K562 (cell line): ENCODE data around the gene TMEM131. TPM values are rescaled to one million over a fixed set of nuclear protein-coding genes. Genes with fewer than 3 reads are reported as not detected.

Source experiments
- ATAC-seq: fragments of 200-7000 bp; cut with Tn5 transposase; 3 replicates; pipeline ENCODE4 v1.9.1; 2020; ENCODE audit warnings: moderate library complexity
- BruUV-seq: library from RNA; stranded (reverse); fragments of 400-500 nt; replicated peaks from 2 replicates; lab custom pipeline; 2021; lab: Mats Ljungman, UMichigan
- CTCF ChIA-PET: fragments of 300-600 bp; formaldehyde crosslinking; extraction: SDS; loops from one replicate; lab custom pipeline; 2021; ENCODE audit warnings: low intra/inter-chr PET ratio; lab: Yijun Ruan, JAX
- POLR2A ChIA-PET: fragments of 300-600, 350-650 bp; sonication (Branson Sonifier 250); formaldehyde crosslinking; extraction: SDS; loops from one replicate; lab custom pipeline; 2021; ENCODE audit warnings: antibody characterized with exemption, inconsistent platforms; lab: Yijun Ruan, JAX
- DNase-seq, 4 experiments: peaks; one replicate each; pipeline versions ENCODE4 v3.0.0 to v3.0.0-alpha.2; 2011 to 2018; ENCODE audit warnings: low spot score in 3 of 4, mixed read lengths in 3 of 4; ENCODE audit errors: extremely low read depth in 1 of 4
- FAIRE-seq: peaks from 2 replicates; lab custom pipeline; 2011; peaks lifted over from hg19 to GRCh38; lab: Jason Lieb, UNC
- H2AFZ ChIP-seq: 2 replicates; pipeline ENCODE4 v1.6.0; 2011; ENCODE audit warnings: low read depth, low read length, control low read depth, inconsistent platforms
- H3K27ac ChIP-seq: fragments of 200-600 bp; 3 replicates; pipeline ENCODE4 v1.8.0; 2011; ENCODE audit warnings: low read depth, mild to moderate bottlenecking, control low read depth, inconsistent platforms, low read length, moderate library complexity, mixed read lengths; ENCODE audit errors: extremely low read depth
- H3K27me3 ChIP-seq, 2 experiments: fragments of 300-600 bp in 1 of 2; 2 replicates in 1 of 2; 3 replicates in 1 of 2; pipeline versions ENCODE4 v1.6.0 to v1.8.0; 2011; ENCODE audit warnings: inconsistent platforms in 2 of 2, low read length in 2 of 2, mild to moderate bottlenecking in 1 of 2, mixed read lengths in 1 of 2, moderate library complexity in 1 of 2; ENCODE audit not compliant: control insufficient read depth in 2 of 2, insufficient read depth in 2 of 2
- H3K36me3 ChIP-seq: fragments of 300-600 bp; 3 replicates; pipeline ENCODE4 v1.8.0; 2011; ENCODE audit warnings: mild to moderate bottlenecking, low read length, inconsistent platforms; ENCODE audit not compliant: control insufficient read depth, insufficient read depth
- H3K4me1 ChIP-seq, 2 experiments: fragments of 200-600 bp in 1 of 2; replicated peaks in 1 of 2; 2 replicates in 1 of 2; 3 replicates in 1 of 2; pipeline versions ENCODE4 v1.5.1 to v1.8.0; 2011; ENCODE audit warnings: inconsistent platforms in 2 of 2, low read length in 2 of 2, mild to moderate bottlenecking in 1 of 2, mixed read lengths in 1 of 2, moderate library complexity in 1 of 2; ENCODE audit not compliant: control insufficient read depth in 2 of 2, insufficient read depth in 2 of 2
- H3K4me2 ChIP-seq: 2 replicates; pipeline ENCODE4 v1.6.1; 2011; ENCODE audit warnings: low read length, control low read depth, inconsistent platforms, mixed read lengths; ENCODE audit not compliant: insufficient read depth
- H3K4me3 ChIP-seq: fragments of 200-600 bp; sonication (generic), shearing (Covaris generic); 2 replicates; pipeline ENCODE4 v1.5.1; 2016; ENCODE audit warnings: control low read depth, inconsistent platforms
- H3K79me2 ChIP-seq: fragments of 200-600 bp; 3 replicates; pipeline ENCODE4 v1.8.0; 2011; ENCODE audit warnings: low read length, inconsistent platforms; ENCODE audit not compliant: control insufficient read depth, insufficient read depth
- H3K9ac ChIP-seq, 2 experiments: 2 replicates each; pipeline versions ENCODE4 v1.6.0 to v1.6.1; 2011; ENCODE audit warnings: low read depth in 2 of 2, low read length in 2 of 2, control low read depth in 1 of 2, inconsistent platforms in 1 of 2, mild to moderate bottlenecking in 1 of 2, mixed read lengths in 1 of 2; ENCODE audit not compliant: insufficient read depth in 1 of 2
- H3K9me1 ChIP-seq: one replicate; pipeline ENCODE4 v1.6.0; 2011; ENCODE audit warnings: inconsistent platforms, mild to moderate bottlenecking, low read length, moderate library complexity; ENCODE audit not compliant: control insufficient read depth, insufficient read depth
- H3K9me3 ChIP-seq: replicated peaks from 2 replicates; pipeline ENCODE4 v1.5.1; 2011; ENCODE audit warnings: low read depth, low read length, inconsistent platforms; ENCODE audit not compliant: control insufficient read depth, insufficient read depth
- H4K20me1 ChIP-seq: replicated peaks from 2 replicates; pipeline ENCODE4 v1.6.1; 2011; ENCODE audit warnings: low read length, inconsistent platforms, mixed read lengths; ENCODE audit not compliant: control insufficient read depth, insufficient read depth
- BMI1 ChIP-seq: fragments of 150-350 bp; IDR thresholded peaks from 2 replicates; pipeline ENCODE4 v1.6.1; 2014; ENCODE audit warnings: low read length
- CEBPB ChIP-seq: fragments of 450-650 bp; IDR thresholded peaks from 2 replicates; pipeline ENCODE4 v1.6.1; 2016; ENCODE audit warnings: missing genetic modification characterization, missing compliant biosample characterization
- COPS2 ChIP-seq: fragments of 450-650 bp; conservative IDR thresholded peaks from 2 replicates; pipeline ENCODE4 v1.6.1; 2016; ENCODE audit warnings: mild to moderate bottlenecking, moderate library complexity
- CSDE1 ChIP-seq, 2 experiments: fragments of 450-650 bp; IDR thresholded peaks; 2 replicates each; pipeline ENCODE4 v1.6.1; 2016; ENCODE audit warnings: mild to moderate bottlenecking in 1 of 2
- EWSR1 ChIP-seq: fragments of 450-650 bp; IDR thresholded peaks from 2 replicates; pipeline ENCODE4 v1.6.1; 2018; ENCODE audit warnings: borderline replicate concordance, mild to moderate bottlenecking, low read depth, moderate library complexity; ENCODE audit not compliant: partially characterized antibody
- ILK ChIP-seq: fragments of 450-650 bp; IDR thresholded peaks from 2 replicates; pipeline ENCODE4 v1.6.1; 2016; ENCODE audit warnings: missing genetic modification characterization, low read depth, mild to moderate bottlenecking, missing compliant biosample characterization, moderate library complexity, borderline replicate concordance
- JUND ChIP-seq, 2 experiments: IDR thresholded peaks; 2 replicates in 1 of 2; 3 replicates in 1 of 2; pipeline ENCODE4 v1.6.1; 2011; ENCODE audit warnings: borderline replicate concordance in 2 of 2, low read depth in 2 of 2, low read length in 2 of 2, improper control_type of control experiment in 1 of 2, missing biosample characterization in 1 of 2, missing genetic modification characterization in 1 of 2, missing genetic modification reagents in 1 of 2
- MCM3 ChIP-seq: fragments of 450-650 bp; IDR thresholded peaks from 2 replicates; pipeline ENCODE4 v1.6.1; 2016
- MECOM ChIP-seq: fragments of 250-450 bp; sonication (Bioruptor Pico); IDR thresholded peaks from 2 replicates; pipeline ENCODE4 v1.8.0; 2022; ENCODE audit warnings: inconsistent platforms
- NFIC ChIP-seq: fragments of 450-650 bp; IDR thresholded peaks from 2 replicates; pipeline ENCODE4 v1.6.1; 2017; ENCODE audit warnings: mild to moderate bottlenecking, inconsistent platforms
- TAF15 ChIP-seq: fragments of 200-400 bp; formaldehyde crosslinking; IDR thresholded peaks from 2 replicates; pipeline ENCODE4 v1.6.1; 2017; ENCODE audit warnings: mild to moderate bottlenecking, low read depth, low read length, moderate library complexity
- TARDBP ChIP-seq: fragments of 450-650 bp; IDR thresholded peaks from 2 replicates; pipeline ENCODE4 v1.6.1; 2016
- TGIF2 ChIP-seq: sonication (generic); formaldehyde crosslinking; IDR thresholded peaks from 2 replicates; pipeline ENCODE4 v1.8.1; 2022; ENCODE audit warnings: mild to moderate bottlenecking, missing genetic modification reagents, moderate library complexity
- TSC22D4 ChIP-seq: fragments of 450-650 bp; IDR thresholded peaks from 2 replicates; pipeline ENCODE4 v1.6.1; 2016; ENCODE audit warnings: missing genetic modification characterization, missing biosample characterization, control low read depth
- ZNF12 ChIP-seq: sonication (generic); formaldehyde crosslinking; IDR thresholded peaks from 2 replicates; pipeline ENCODE4 v1.4.0; 2020; ENCODE audit warnings: mild to moderate bottlenecking, missing genetic modification reagents
- ZNF174 ChIP-seq: fragments of 250-450 bp; sonication (Bioruptor Pico); IDR thresholded peaks from 2 replicates; pipeline ENCODE4 v1.4.0; 2020; ENCODE audit warnings: mild to moderate bottlenecking
- ZNF778 ChIP-seq: fragments of 450-650 bp; formaldehyde crosslinking; IDR thresholded peaks from 2 replicates; pipeline ENCODE4 v1.4.0; 2020; ENCODE audit warnings: mild to moderate bottlenecking, moderate library complexity
- ZZZ3 ChIP-seq: fragments of 450-650 bp; IDR thresholded peaks from 2 replicates; pipeline ENCODE4 v1.6.1; 2016; ENCODE audit warnings: antibody characterized with exemption, mild to moderate bottlenecking, moderate library complexity
- WGBS: fragments of 100-300 bp; shearing (Covaris generic); methylation state at CpG from one replicate; pipeline ENCODE4 v1.1.6; 2016; ENCODE audit warnings: low coverage, mixed read lengths; ENCODE audit not compliant: insufficient coverage; ENCODE audit errors: missing lambda C conversion rate; 5-methylcytosine and 5-hydroxymethylcytosine counted together
- in situ Hi-C: fragments of 300-500 bp; cut with MboI; formaldehyde crosslinking; loops from 4 replicates; pipeline ENCODE4 v1.15.0; 2018; ENCODE audit warnings: inconsistent platforms, mixed read lengths
- intact Hi-C: fragments of 100-400 bp; cut with micrococcal nuclease; formaldehyde crosslinking; loops from 2 replicates; pipeline ENCODE4 v1.14.2; 2022
- polyA plus RNA-seq, 8 experiments: library from polyadenylated mRNA; depleted of rRNA in 4 of 8; stranded (reverse) in 5 of 8; unstranded in 3 of 8; fragments of >200 nt; fragmentation: Nextera tagmentation in 2 of 8; fragmentation: Illumina TruSeq in 1 of 8; extraction: Ambion mirVana in 2 of 8; extraction: Trizol in 1 of 8; gene quantifications; 2 replicates each; pipeline versions ENCODE4 v1.2.1 to v1.2.3, GENCODE V29; 2011 to 2014; ENCODE audit warnings: inconsistent platforms in 1 of 8, missing spikeins in 1 of 8
- total RNA-seq, 7 experiments: library from RNA; depleted of rRNA in 6 of 7; stranded (reverse); fragments of >200 nt in 6 of 7; fragmentation: Illumina TruSeq in 2 of 7; extraction: Trizol in 2 of 7; gene quantifications; 2 replicates each; pipeline versions ENCODE4 v1.2.1 to v1.2.3, GENCODE V29; 2011 to 2021; ENCODE audit warnings: low replicate concordance in 1 of 7
- TF ChIP-seq, protein P1 (sequence below): fragments of 150-350 bp; conservative IDR thresholded peaks from 2 replicates; pipeline ENCODE4 v1.6.1; 2014; ENCODE audit warnings: low read length

Gene TMEM131
- total and polyA plus RNA-seq, 9 of the 15 experiments (the other 6 are each of a cell fraction or from before 2014, with no cell fraction given) = 2.5 to 21.1 (median 12.4) TPM

DNA sequence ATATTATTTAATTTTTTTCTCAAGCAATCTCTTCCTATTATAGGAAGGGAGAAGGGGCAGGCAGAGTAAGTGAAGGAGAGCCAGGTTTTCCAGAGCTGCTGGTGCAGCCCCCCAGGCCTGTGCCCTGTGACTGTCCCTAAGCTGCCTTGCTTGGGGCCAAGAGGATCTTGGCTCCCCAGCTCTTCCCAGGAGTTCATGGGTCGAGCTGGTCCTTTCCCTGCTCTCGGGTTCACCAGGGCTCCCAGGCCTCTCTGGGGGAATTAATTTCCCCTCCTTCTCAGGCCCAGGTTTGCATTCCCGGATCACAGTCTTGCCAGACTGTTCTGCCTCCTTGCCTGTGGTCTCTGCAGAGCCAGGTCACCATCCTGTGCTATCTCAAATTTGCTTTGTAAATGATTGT lies 12.7 kb upstream of the TMEM131 start:
- ChIA-PET CTCF (no interaction called here), POLR2A (interaction anchor here (1.2 kb wide), 1 partner anchor 12 kb away, joined by 7 read pairs; the partner anchor contains the start of gene TMEM131)
- no peak overlapping the region for H3K9ac ChIP-seq
- no peak overlapping the region for H2AFZ ChIP-seq
- ATAC-seq = no peak
- H3K36me3 ChIP-seq = no peaks in the 10 kb centered on the region
- H3K79me2 ChIP-seq = no peaks in the 10 kb centered on the region
- H3K4me1 ChIP-seq = no peaks in the 10 kb centered on the region; a peak in 2 of 5 replicates
- H3K9me1 ChIP-seq = no peaks in the 10 kb centered on the region
- no peak overlapping the region for H3K4me3 ChIP-seq
- DNase-seq = no peak
- in situ Hi-C loops (no loop called here), intact Hi-C loops (no loop called here)
- BruUV-seq = no TSS peak
- peaks cover 10 to 24% of the 10 kb centered on the region in 2 experiments; a peak in 4 of 5 replicates for H3K27me3 ChIP-seq
- H3K27ac ChIP-seq = no peak overlapping the region
- no peak overlapping the region for H3K4me2 ChIP-seq
- WGBS = 6% methylated on average over 3 of the region's 3 CpGs
- H3K9me3 ChIP-seq = no peaks in the 10 kb centered on the region
- TF ChIP-seq TGIF2 (CRISPR knock-in tag) = no peak
- TF ChIP-seq ZZZ3 = no peak
- no peak for TF ChIP-seq TAF15
- no peak for TF ChIP-seq ZNF174 (CRISPR knock-in tag)
- TF ChIP-seq, protein P1, sequence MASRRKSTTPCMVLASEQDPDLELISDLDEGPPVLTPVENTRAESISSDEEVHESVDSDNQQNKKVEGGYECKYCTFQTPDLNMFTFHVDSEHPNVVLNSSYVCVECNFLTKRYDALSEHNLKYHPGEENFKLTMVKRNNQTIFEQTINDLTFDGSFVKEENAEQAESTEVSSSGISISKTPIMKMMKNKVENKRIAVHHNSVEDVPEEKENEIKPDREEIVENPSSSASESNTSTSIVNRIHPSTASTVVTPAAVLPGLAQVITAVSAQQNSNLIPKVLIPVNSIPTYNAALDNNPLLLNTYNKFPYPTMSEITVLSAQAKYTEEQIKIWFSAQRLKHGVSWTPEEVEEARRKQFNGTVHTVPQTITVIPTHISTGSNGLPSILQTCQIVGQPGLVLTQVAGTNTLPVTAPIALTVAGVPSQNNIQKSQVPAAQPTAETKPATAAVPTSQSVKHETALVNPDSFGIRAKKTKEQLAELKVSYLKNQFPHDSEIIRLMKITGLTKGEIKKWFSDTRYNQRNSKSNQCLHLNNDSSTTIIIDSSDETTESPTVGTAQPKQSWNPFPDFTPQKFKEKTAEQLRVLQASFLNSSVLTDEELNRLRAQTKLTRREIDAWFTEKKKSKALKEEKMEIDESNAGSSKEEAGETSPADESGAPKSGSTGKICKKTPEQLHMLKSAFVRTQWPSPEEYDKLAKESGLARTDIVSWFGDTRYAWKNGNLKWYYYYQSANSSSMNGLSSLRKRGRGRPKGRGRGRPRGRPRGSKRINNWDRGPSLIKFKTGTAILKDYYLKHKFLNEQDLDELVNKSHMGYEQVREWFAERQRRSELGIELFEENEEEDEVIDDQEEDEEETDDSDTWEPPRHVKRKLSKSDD = no peak
- no peak for TF ChIP-seq TSC22D4 (tag)
- TF ChIP-seq MCM3 = no peak
- no peak for TF ChIP-seq BMI1
- TF ChIP-seq CEBPB (tag) = no peak
- TF ChIP-seq ZNF12 = no peak
- TF ChIP-seq MECOM (CRISPR knock-in tag) = no peak
- no peak for TF ChIP-seq ILK (tag)
- no peak for TF ChIP-seq JUND (IDR thresholded peaks at IDR 0.05; ENCODE audit: borderline replicate concordance, low read depth, low read length)
- TF ChIP-seq JUND (tag; IDR thresholded peaks at IDR 0.05; ENCODE audit: borderline replicate concordance, low read depth, low read length) = no peak
- TF ChIP-seq COPS2 = no peak
- TF ChIP-seq EWSR1 = no peak
- no peak for TF ChIP-seq NFIC
- TF ChIP-seq TARDBP = no peak
- no peak for TF ChIP-seq ZNF778 (CRISPR knock-in tag)
- TF ChIP-seq CSDE1 (IDR thresholded peaks at IDR 0.05) = no peak
- no peak for FAIRE-seq
- no peaks in the 10 kb centered on the region for H4K20me1 ChIP-seq
